HG03060 (cell line): ENCODE measurements around the gene PCID2.

Experiments
- ATAC-seq: cut with Tn5 transposase; IDR thresholded peaks from one replicate; pipeline ENCODE4 v1.9.1; 2021; ENCODE audit warnings: low read depth, moderate number of reproducible peaks; ENCODE audit not compliant: unreplicated experiment

The PCID2 gene

GRCh38 chr13:113152691-113152983, 55.8 kb downstream of the PCID2 start:
- no peak for ATAC-seq

- ATAC-seq, result no peak
Observed at GRCh38 chr13:113151745-113152690, 56.5 kb downstream of the PCID2 start.

GRCh38 chr13:113150550-113151365, 57.7 kb downstream of the PCID2 start:
- ATAC-seq, result no peak

GRCh38 chr13:113149711-113150549, 58.5 kb downstream of the PCID2 start:
- no peak for ATAC-seq

GRCh38 chr13:113148940-113149503, 59.4 kb downstream of the PCID2 start:
- no peak for ATAC-seq

- ATAC-seq, result no peak
Observed at GRCh38 chr13:113148407-113148806, 60.1 kb downstream of the PCID2 start.

GRCh38 chr13:113147206-113147605, 61.3 kb downstream of the PCID2 start:
- no peak for ATAC-seq

GRCh38 chr13:113146750-113147149, 61.7 kb downstream of the PCID2 start:
- no peak for ATAC-seq

GRCh38 chr13:113145911-113146598, 62.4 kb downstream of the PCID2 start:
- ATAC-seq, result no peak

- no peak for ATAC-seq
Observed at GRCh38 chr13:113145496-113145895, 63.0 kb downstream of the PCID2 start.

GRCh38 chr13:113144255-113144629, 64.2 kb downstream of the PCID2 start:
- no peak for ATAC-seq

- no peak for ATAC-seq
Observed at GRCh38 chr13:113143466-113144254, 64.8 kb downstream of the PCID2 start.

GRCh38 chr13:113142876-113143275, 65.6 kb downstream of the PCID2 start:
- ATAC-seq, result no peak

GRCh38 chr13:113141601-113141970, 66.9 kb downstream of the PCID2 start:
- ATAC-seq, result no peak

- no peak for ATAC-seq
Observed at GRCh38 chr13:113140677-113141600, 67.5 kb downstream of the PCID2 start.

GRCh38 chr13:113139577-113139976, 68.9 kb downstream of the PCID2 start:
- ATAC-seq, result no peak

GRCh38 chr13:113138792-113139551, 69.5 kb downstream of the PCID2 start:
- no peak for ATAC-seq
